Measurements from ENCODE around the gene TEX48. TPM values are rescaled to one million over a fixed set of nuclear protein-coding genes. Genes with fewer than 3 reads are reported as not detected.

Gene TEX48
- polyA plus RNA-seq, 2 of the 4 experiments (the other 2 are of a cell fraction): not detected

DNA sequence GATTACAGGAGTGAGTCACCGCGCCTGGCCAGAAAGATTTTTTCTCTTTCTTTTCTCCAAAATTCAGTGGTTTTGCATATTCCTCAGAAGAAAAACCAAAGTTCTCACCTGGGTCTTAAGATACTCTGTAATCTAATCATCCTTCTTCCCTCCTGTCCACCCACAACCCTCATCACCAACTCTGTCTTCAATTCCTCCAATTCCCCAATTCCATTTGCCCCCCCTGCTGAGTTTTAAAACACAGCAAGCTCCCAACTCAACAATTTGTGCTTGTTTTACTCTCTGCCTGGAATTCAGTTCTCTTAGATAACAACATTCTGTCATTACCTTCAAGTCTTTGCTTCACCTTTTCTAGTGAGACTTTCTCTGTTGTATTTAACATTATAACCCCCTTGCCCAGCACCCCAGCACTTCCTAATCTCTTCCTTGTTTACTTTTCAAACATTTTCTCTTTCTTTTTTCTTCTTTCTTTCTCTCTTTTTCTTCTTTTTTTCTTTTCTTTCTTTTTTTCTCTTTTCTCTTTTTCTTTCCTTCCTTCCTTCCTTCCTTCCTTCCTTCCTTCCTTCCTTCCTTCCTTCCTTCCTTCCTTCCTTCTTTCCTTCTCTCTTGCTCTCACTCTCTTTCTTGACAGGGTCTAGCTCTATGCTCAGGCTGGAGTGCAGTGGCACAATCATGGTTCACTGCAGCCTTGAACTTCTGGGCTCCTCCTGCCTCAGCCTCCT, 7.8 kb downstream of the TEX48 start (continued):
- TF ChIP-seq, protein P1, sequence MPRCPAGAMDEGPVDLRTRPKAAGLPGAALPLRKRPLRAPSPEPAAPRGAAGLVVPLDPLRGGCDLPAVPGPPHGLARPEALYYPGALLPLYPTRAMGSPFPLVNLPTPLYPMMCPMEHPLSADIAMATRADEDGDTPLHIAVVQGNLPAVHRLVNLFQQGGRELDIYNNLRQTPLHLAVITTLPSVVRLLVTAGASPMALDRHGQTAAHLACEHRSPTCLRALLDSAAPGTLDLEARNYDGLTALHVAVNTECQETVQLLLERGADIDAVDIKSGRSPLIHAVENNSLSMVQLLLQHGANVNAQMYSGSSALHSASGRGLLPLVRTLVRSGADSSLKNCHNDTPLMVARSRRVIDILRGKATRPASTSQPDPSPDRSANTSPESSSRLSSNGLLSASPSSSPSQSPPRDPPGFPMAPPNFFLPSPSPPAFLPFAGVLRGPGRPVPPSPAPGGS (IDR thresholded peaks at IDR 0.05): no peak
- no peak for TF ChIP-seq SREBF2 (IDR thresholded peaks at IDR 0.05)

DNA sequence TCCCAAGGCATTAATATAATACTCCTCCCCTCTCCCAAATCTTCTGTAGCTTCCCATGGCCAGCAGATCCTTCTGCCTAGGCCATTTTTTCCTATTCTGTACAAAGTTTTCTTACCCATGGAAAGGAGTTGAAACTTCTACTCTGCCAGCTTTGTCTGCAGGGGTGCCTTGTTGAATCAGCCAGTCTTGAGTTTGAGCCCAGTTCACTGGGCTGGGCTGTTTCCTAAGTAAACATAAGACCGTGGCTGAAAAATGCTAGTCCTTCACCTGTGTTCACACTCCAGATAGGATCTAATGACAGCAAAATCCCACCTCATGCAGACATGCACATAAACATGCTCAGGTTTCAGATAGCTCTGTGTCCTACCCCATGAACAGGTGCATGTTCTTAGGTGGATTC, 10.4 kb downstream of the TEX48 start:
- ChIA-PET POLR2A (no interaction called here), CTCF (interaction anchor here (0.8 to 14.6 kb wide), 11 partner anchors 8 to 344 kb away, joined by 3 to 165 read pairs (median 7); partner anchors contain the start of gene TEX48)
- Histone ChIP-seq H3K4me3 (no peak overlapping the region), H3K4me1 (peaks cover 23% of the 10 kb centered on the region), H3K4me2 (peak overlapping the region; percentile 37), H3K27ac (peak overlapping the region in 1 of 2 experiments; percentile 53; a peak in 4 of 6 replicates), H3K9me3 (peaks cover 2% of the 10 kb centered on the region; the same call in 1 of the 3 replicates)
- 7% methylated on average over 1 of the region's 1 CpG for WGBS (ENCODE audit: missing lambda C conversion rate)
- FAIRE-seq: no peak
- no peak; a peak in 2 of 6 replicates for ATAC-seq
- DNase-seq (ENCODE audit: low read depth in 1 of 2, low spot score in 1 of 2): no peak
- TF ChIP-seq PHF8 (IDR thresholded peaks at IDR 0.05; ENCODE audit: borderline replicate concordance, low read depth) (no peak), GATA3 (IDR thresholded peaks at IDR 0.05; ENCODE audit: borderline replicate concordance) (0 out of 2 replicates have a peak, but pooled peaks have one; percentile 15)

DNA sequence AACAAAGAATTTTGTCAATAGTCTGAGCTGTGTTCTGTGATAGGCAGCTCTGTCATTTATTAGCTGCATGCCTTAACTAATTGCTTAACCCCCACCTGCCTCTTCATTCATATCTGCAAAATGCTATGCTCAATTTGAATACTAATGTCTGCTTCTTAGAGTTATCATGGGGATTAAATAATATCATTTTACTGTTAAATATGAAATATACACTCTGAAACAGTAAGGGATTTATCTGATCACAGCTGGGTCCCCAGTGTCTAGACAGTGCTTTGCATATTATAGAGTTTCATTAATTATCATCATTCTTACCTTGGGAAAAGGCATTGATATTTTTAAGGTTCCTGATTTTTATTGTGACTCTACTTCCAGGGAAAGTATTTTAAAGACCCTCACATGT, 12.0 kb downstream of the TEX48 start:
- Histone ChIP-seq H3K4me2 (no peak overlapping the region), H3K4me3 (no peak overlapping the region), H3K27ac (no peak overlapping the region), H3K9me3 (peaks cover 2% of the 10 kb centered on the region; the same call in 1 of the 3 replicates), H3K4me1 (peaks cover 12% of the 10 kb centered on the region)
- DNase-seq (ENCODE audit: low read depth in 1 of 2, low spot score in 1 of 2) (no peak), ATAC-seq (no peak), FAIRE-seq (no peak)
- POLR2A ChIA-PET: no interaction called here
- no peak for TF ChIP-seq FOSB (CRISPR knock-in tag; IDR thresholded peaks at IDR 0.05)
- TF ChIP-seq NPAS2 (CRISPR knock-in tag; IDR thresholded peaks at IDR 0.05; ENCODE audit: borderline replicate concordance): no peak
- CTCF ChIA-PET: interaction anchor here (1.0 to 14.6 kb wide), 7 partner anchors 7 to 344 kb away, joined by 3 to 165 read pairs (median 13); partner anchors contain the start of gene TEX48

DNA sequence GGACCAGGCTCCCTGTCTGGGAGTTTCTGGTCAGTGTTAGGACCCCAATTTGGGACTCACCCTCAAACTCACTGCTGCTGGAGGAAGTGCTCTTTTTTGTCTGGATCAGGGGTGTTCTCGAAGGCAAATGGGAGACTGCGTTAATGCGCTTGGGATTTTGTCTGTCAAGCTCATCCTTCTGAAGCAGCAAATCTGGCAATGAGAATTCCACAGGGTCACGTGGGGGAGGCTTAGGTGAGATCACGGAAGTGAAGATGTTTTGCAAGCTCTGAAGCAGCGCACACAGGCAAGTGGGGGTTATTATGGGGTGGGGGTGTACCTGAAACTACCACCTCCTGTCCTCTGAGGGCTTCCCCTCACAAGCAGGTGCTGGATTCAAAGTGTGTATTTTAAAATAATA, 13.8 kb downstream of the TEX48 start:
- H3K4me3 ChIP-seq: no peak overlapping the region
- H3K27ac ChIP-seq: no peak overlapping the region
- ATAC-seq: no peak
- peaks cover 2% of the 10 kb centered on the region; the same call in 1 of the 3 replicates for H3K9me3 ChIP-seq
- CTCF ChIA-PET: interaction anchor here (0.8 to 6.2 kb wide), 9 partner anchors 9 to 349 kb away, joined by 3 to 25 read pairs (median 4); partner anchors contain the start of gene TEX48
- no peak for TF ChIP-seq NPAS2 (CRISPR knock-in tag; IDR thresholded peaks at IDR 0.05; ENCODE audit: borderline replicate concordance)
- TF ChIP-seq, protein P2, sequence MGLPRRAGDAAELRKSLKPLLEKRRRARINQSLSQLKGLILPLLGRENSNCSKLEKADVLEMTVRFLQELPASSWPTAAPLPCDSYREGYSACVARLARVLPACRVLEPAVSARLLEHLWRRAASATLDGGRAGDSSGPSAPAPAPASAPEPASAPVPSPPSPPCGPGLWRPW (IDR thresholded peaks at IDR 0.05): no peak
- peaks cover 10% of the 10 kb centered on the region for H3K4me1 ChIP-seq
- DNase-seq (ENCODE audit: low read depth in 1 of 2, low spot score in 1 of 2): no peak
- no peak overlapping the region for H3K4me2 ChIP-seq
- no peak for FAIRE-seq
- 76% methylated on average over 6 of the region's 6 CpGs for WGBS (ENCODE audit: missing lambda C conversion rate)
- POLR2A ChIA-PET: no interaction called here

DNA sequence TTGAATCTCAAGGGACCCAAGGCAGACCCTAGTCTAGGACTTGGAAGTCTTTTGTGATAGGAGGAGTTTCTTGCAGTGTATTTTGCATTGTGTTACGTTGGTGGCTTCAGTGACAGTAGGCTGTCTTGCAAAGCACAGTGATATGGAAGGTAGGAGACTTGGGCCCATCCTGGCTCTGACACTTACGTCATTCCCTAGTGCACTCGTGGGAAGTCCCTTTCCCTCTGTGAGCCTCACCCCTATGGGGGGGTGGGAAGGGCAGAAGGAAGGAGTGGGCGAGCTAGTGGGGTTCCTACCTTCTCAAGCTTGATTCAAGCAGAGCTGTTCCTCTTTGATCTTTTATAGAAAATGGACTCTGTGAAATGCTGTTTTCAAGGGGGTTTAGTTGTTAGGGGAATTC, 15.1 kb downstream of the TEX48 start:
- Histone ChIP-seq H3K27ac (peak overlapping the region in 1 of 2 experiments; percentile 31; a peak in 1 of 6 replicates), H3K9me3 (peaks cover 2% of the 10 kb centered on the region; the same call in 1 of the 3 replicates), H3K4me2 (no peak overlapping the region), H3K4me3 (no peak overlapping the region), H3K4me1 (peaks cover 7% of the 10 kb centered on the region)
- ChIA-PET CTCF (interaction anchor here (0.8 to 16.9 kb wide), 9 partner anchors 10 to 345 kb away, joined by 3 to 259 read pairs (median 7); partner anchors contain the start of gene TEX48), POLR2A (no interaction called here)
- no peak for ATAC-seq
- TF ChIP-seq EP300 (IDR thresholded peaks at IDR 0.05): no peak
- no peak for TF ChIP-seq RCOR1 (IDR thresholded peaks at IDR 0.05; ENCODE audit: low read depth, low read length)
- no peak for TF ChIP-seq HEYL (CRISPR knock-in tag; IDR thresholded peaks at IDR 0.05)
- no peak for TF ChIP-seq ZSCAN20 (CRISPR knock-in tag; IDR thresholded peaks at IDR 0.05)
- no peak for TF ChIP-seq SMC3 (IDR thresholded peaks at IDR 0.05)
- TF ChIP-seq CBX8 (IDR thresholded peaks at IDR 0.05): no peak
- TF ChIP-seq CHD2 (IDR thresholded peaks at IDR 0.05; ENCODE audit: low read length, partially characterized antibody): no peak
- TF ChIP-seq ZC3H11A (IDR thresholded peaks at IDR 0.05): no peak
- 65% methylated on average over 4 of the region's 4 CpGs for WGBS (ENCODE audit: missing lambda C conversion rate)
- no peak for DNase-seq (ENCODE audit: low read depth in 1 of 2, low spot score in 1 of 2)
- FAIRE-seq: no peak

Data from A549 (cell line).